OCI-LY1 (cell line): ENCODE results near the gene PSMD14.

Experiments used
- EZH2 ChIP-seq: fragments of 200-600 bp; sonication (generic), shearing (Covaris generic); IDR thresholded peaks from 2 replicates; pipeline ENCODE4 v1.8.0; 2017; ENCODE audit warnings: borderline replicate concordance, mixed run types, mild to moderate bottlenecking, antibody characterized with exemption, low read length, moderate library complexity, mixed read lengths
- TF ChIP-seq, protein P1 (sequence below): fragments of 200-600 bp; sonication (generic), shearing (Covaris generic); IDR thresholded peaks from 2 replicates; pipeline ENCODE4 v1.5.1; 2017; ENCODE audit warnings: mild to moderate bottlenecking, antibody characterized with exemption, low read length, moderate library complexity, mixed read lengths

DNA sequence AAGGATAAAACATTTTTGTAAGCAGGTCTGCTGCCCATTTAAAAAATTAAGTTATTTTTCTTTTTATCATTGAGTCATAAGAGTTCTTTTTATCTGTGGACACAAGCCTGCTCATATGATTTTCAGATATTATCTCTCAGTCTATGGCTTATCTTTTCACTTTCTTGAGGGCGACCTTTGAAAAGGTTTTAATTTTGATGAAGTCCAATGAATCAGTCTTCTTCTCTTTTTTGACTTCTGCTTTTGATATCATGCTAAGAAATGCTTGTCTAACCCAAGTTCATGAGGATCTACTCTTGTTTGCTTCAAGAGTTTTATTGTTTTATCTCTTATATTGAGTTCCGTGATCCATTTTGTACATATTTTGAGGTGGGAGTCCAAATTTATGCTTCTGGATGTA, 36.5 kb downstream of the PSMD14 start:
- TF ChIP-seq, protein P1, sequence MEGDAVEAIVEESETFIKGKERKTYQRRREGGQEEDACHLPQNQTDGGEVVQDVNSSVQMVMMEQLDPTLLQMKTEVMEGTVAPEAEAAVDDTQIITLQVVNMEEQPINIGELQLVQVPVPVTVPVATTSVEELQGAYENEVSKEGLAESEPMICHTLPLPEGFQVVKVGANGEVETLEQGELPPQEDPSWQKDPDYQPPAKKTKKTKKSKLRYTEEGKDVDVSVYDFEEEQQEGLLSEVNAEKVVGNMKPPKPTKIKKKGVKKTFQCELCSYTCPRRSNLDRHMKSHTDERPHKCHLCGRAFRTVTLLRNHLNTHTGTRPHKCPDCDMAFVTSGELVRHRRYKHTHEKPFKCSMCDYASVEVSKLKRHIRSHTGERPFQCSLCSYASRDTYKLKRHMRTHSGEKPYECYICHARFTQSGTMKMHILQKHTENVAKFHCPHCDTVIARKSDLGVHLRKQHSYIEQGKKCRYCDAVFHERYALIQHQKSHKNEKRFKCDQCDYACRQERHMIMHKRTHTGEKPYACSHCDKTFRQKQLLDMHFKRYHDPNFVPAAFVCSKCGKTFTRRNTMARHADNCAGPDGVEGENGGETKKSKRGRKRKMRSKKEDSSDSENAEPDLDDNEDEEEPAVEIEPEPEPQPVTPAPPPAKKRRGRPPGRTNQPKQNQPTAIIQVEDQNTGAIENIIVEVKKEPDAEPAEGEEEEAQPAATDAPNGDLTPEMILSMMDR, result no peak
- no peak for TF ChIP-seq EZH2
